Measurements from ENCODE around the gene RTL5. TPM values are rescaled to one million over a fixed set of nuclear protein-coding genes. Genes with fewer than 3 reads are reported as not detected.

The RTL5 gene
- polyA plus RNA-seq, 1 of the 3 experiments (the other 2 are of a cell fraction) = 1.8 TPM

DNA sequence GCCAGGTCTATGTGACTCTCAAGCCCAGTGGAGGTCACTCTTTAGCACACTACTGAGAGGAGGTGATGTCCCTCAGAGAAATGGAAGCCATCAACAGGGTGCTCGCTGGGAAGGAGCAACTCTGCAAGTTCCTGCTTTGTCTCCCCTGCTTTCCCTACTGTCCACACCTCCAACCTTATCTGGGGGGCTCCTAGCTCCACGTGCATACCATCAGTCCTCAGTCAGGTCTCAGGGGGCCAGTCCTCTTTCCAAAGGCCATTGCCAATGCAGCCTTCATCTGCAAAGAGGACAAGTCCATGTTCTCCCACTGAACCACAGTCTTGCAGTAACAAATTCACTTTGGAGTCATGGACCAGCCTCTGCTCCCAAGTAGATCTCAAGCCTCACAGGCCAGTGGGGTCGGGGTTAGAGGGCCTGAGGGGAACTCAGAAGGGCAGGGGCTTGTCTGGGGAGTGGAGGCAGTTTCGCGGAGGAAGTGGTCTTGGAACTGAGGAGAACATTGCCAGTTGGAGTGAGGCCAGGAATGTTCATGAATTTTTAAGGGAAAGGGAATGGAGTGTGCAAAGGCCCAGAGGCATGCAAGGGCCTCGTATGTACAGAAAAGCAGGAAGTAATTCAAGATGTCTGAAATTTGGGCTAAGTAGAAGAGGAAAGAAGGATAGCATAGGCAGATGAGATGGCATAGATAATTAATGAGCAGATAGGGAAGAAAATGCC lies 8.9 kb downstream of the RTL5 start:
- Histone ChIP-seq H3K79me2 (ENCODE audit: insufficient read depth) (no peaks in the 10 kb centered on the region), H3K4me2 (no peak overlapping the region), H4K20me1 (ENCODE audit: insufficient read depth) (no peaks in the 10 kb centered on the region), H3K36me3 (replicated peaks in 1 of 2; ENCODE audit: control insufficient read depth in 1 of 2, insufficient read depth in 2 of 2, low read length in 1 of 2) (no peaks in the 10 kb centered on the region), H3K9ac (no peak overlapping the region), H3K9me3 (no peaks in the 10 kb centered on the region), H3K9me2 (no peaks in the 10 kb centered on the region), H3K4me1 (ENCODE audit: control insufficient read depth in 1 of 2, insufficient read depth in 2 of 2, low read depth in 1 of 2, low read length in 1 of 2) (peaks cover 14 to 69% of the 10 kb centered on the region in 2 experiments; a peak in 3 of 4 replicates), H3K27me3 (ENCODE audit: insufficient read depth) (no peaks in the 10 kb centered on the region; the same call in 1 of the 2 replicates), H3K4me3 (ENCODE audit: low read depth in 2 of 2, low read length in 1 of 2) (no peak overlapping the region), H2AFZ (ENCODE audit: low read depth) (no peak overlapping the region), H3K27ac (ENCODE audit: low read depth in 2 of 2, low read length in 1 of 2) (peak overlapping the region in 1 of 2 experiments; percentile 97; a peak in 1 of 4 replicates), H3F3A (replicated peaks; ENCODE audit: insufficient read depth) (no peaks in the 10 kb centered on the region)
- ChIA-PET CTCF (interaction anchor here (11.3 to 15.8 kb wide), 2 partner anchors 75 to 102 kb away, joined by 96 to 257 read pairs; no protein-coding TSS in a partner anchor), POLR2A (interaction anchor here (2.9 kb wide), 1 partner anchor 9 kb away, joined by 10 read pairs; the partner anchor contains the start of gene RTL5)
- TF ChIP-seq, protein P1, sequence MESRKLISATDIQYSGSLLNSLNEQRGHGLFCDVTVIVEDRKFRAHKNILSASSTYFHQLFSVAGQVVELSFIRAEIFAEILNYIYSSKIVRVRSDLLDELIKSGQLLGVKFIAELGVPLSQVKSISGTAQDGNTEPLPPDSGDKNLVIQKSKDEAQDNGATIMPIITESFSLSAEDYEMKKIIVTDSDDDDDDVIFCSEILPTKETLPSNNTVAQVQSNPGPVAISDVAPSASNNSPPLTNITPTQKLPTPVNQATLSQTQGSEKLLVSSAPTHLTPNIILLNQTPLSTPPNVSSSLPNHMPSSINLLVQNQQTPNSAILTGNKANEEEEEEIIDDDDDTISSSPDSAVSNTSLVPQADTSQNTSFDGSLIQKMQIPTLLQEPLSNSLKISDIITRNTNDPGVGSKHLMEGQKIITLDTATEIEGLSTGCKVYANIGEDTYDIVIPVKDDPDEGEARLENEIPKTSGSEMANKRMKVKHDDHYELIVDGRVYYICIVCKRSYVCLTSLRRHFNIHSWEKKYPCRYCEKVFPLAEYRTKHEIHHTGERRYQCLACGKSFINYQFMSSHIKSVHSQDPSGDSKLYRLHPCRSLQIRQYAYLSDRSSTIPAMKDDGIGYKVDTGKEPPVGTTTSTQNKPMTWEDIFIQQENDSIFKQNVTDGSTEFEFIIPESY (IDR thresholded peaks at IDR 0.05; ENCODE audit: borderline replicate concordance, low read depth) = no peak
- TF ChIP-seq FOXJ3 (CRISPR knock-in tag; IDR thresholded peaks at IDR 0.05) = no peak
- WGBS (ENCODE audit: low lambda C conversion rate) = 62% methylated on average over 6 of the region's 6 CpGs
- DNase-seq = no peak

DNA sequence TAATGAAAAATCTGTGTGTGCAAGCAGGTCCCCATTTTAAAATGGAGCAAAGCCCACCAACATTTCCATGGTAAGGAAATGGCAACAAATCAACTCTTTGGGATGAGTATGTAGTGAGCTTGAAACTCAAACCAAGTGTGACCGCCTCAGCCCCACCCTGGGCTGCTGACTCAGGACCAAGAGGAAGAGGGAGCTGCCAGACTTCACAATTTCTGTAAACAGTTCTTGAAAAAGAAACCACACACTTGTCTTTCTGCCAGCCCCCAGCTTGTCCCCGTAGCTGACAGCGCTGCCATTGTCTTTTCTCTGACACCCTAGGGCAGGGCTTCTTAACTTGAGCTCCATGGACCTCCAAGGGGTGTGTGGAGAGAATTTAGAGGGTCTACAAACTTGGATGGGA lies 10.3 kb downstream of the RTL5 start:
- CTCF ChIA-PET = interaction anchor here (1.0 to 15.8 kb wide), 5 partner anchors 40 to 119 kb away, joined by 3 to 257 read pairs (median 8); no protein-coding TSS in a partner anchor
- Histone ChIP-seq H3K79me2 (ENCODE audit: insufficient read depth) (no peaks in the 10 kb centered on the region), H3K4me1 (ENCODE audit: control insufficient read depth in 1 of 2, insufficient read depth in 2 of 2, low read depth in 1 of 2, low read length in 1 of 2) (peaks cover 10 to 62% of the 10 kb centered on the region in 2 experiments; a peak in 3 of 4 replicates), H3K9ac (no peak overlapping the region), H3K36me3 (replicated peaks in 1 of 2; ENCODE audit: control insufficient read depth in 1 of 2, insufficient read depth in 2 of 2, low read length in 1 of 2) (no peaks in the 10 kb centered on the region), H3F3A (replicated peaks; ENCODE audit: insufficient read depth) (no peaks in the 10 kb centered on the region), H3K9me2 (no peaks in the 10 kb centered on the region), H4K20me1 (ENCODE audit: insufficient read depth) (no peaks in the 10 kb centered on the region), H2AFZ (ENCODE audit: low read depth) (no peak overlapping the region), H3K4me3 (ENCODE audit: low read depth in 2 of 2, low read length in 1 of 2) (no peak overlapping the region), H3K27ac (ENCODE audit: low read depth in 2 of 2, low read length in 1 of 2) (peak overlapping the region in 1 of 2 experiments; percentile 97; a peak in 2 of 4 replicates), H3K4me2 (peak overlapping the region; percentile 25; the same call in 1 of the 2 replicates), H3K27me3 (ENCODE audit: insufficient read depth) (no peaks in the 10 kb centered on the region; the same call in 1 of the 2 replicates), H3K9me3 (no peaks in the 10 kb centered on the region)
- WGBS (ENCODE audit: low lambda C conversion rate) = 32% methylated on average over 3 of the region's 3 CpGs
- POLR2A ChIA-PET = interaction anchor here (1.1 to 2.9 kb wide), 5 partner anchors 10 to 80 kb away, joined by 3 to 10 read pairs (median 5); partner anchors contain the start of gene RTL5
- TF ChIP-seq NFIC (IDR thresholded peaks at IDR 0.05; ENCODE audit: borderline replicate concordance) (peak; percentile 23; the same call in 1 of the 2 replicates), POLR2AphosphoS5 (IDR thresholded peaks at IDR 0.05; ENCODE audit: low read depth, low read length) (no peak)
- DNase-seq = no peak

DNA sequence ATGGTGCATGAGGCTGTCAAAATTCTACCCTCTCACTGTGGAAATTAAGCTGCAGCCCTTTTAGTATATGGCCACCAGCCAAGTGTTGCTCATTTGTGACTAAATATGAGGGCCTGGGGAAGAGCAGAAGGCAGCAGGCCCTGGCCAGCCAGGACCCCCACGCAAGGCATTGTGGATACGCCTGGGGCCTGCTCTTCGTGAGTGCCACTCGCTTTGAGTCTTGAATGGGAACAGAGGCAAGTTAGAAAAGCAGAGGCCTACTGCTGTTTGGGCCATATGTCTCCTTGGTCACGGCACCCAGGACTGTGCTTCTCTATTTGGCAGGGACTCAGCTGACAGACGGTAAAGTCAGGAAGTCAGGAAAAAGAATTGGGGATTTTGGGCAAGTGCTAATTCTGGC lies 10.9 kb downstream of the RTL5 start:
- Histone ChIP-seq H3K4me2 (no peak overlapping the region), H4K20me1 (ENCODE audit: insufficient read depth) (no peaks in the 10 kb centered on the region), H3K9ac (no peak overlapping the region), H3K27me3 (ENCODE audit: insufficient read depth) (no peaks in the 10 kb centered on the region; the same call in 1 of the 2 replicates), H2AFZ (ENCODE audit: low read depth) (no peak overlapping the region), H3K4me3 (ENCODE audit: low read depth in 2 of 2, low read length in 1 of 2) (no peak overlapping the region), H3K79me2 (ENCODE audit: insufficient read depth) (no peaks in the 10 kb centered on the region), H3K4me1 (ENCODE audit: control insufficient read depth in 1 of 2, insufficient read depth in 2 of 2, low read depth in 1 of 2, low read length in 1 of 2) (peaks cover 5 to 62% of the 10 kb centered on the region in 2 experiments; a peak in 3 of 4 replicates), H3K27ac (ENCODE audit: low read depth in 2 of 2, low read length in 1 of 2) (peak overlapping the region in 1 of 2 experiments; percentile 97; a peak in 2 of 4 replicates), H3K9me3 (no peaks in the 10 kb centered on the region), H3K9me2 (no peaks in the 10 kb centered on the region), H3K36me3 (replicated peaks in 1 of 2; ENCODE audit: control insufficient read depth in 1 of 2, insufficient read depth in 2 of 2, low read length in 1 of 2) (no peaks in the 10 kb centered on the region), H3F3A (replicated peaks; ENCODE audit: insufficient read depth) (no peaks in the 10 kb centered on the region)
- peak; percentile 66 for DNase-seq
- WGBS (ENCODE audit: low lambda C conversion rate) = 69% methylated on average over 6 of the region's 6 CpGs
- POLR2A ChIA-PET = interaction anchor here (0.6 to 2.9 kb wide), 6 partner anchors 11 to 80 kb away, joined by 3 to 10 read pairs (median 4); partner anchors contain the start of gene RTL5
- CTCF ChIA-PET = interaction anchor here (0.9 to 15.8 kb wide), 7 partner anchors 10 to 118 kb away, joined by 3 to 257 read pairs (median 4); no protein-coding TSS in a partner anchor
- TF ChIP-seq, protein P2, sequence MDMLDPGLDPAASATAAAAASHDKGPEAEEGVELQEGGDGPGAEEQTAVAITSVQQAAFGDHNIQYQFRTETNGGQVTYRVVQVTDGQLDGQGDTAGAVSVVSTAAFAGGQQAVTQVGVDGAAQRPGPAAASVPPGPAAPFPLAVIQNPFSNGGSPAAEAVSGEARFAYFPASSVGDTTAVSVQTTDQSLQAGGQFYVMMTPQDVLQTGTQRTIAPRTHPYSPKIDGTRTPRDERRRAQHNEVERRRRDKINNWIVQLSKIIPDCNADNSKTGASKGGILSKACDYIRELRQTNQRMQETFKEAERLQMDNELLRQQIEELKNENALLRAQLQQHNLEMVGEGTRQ (IDR thresholded peaks at IDR 0.05; ENCODE audit: borderline replicate concordance, low read depth, low read length) = no peak
- TF ChIP-seq TAF1 (IDR thresholded peaks at IDR 0.05; ENCODE audit: borderline replicate concordance, low read depth, low read length) (no peak), FOXJ3 (CRISPR knock-in tag; IDR thresholded peaks at IDR 0.05) (peak; percentile 84), TEAD4 (IDR thresholded peaks at IDR 0.05; ENCODE audit: borderline replicate concordance, insufficient read depth) (no peak), ELF1 (IDR thresholded peaks at IDR 0.05) (no peak), GABPA (IDR thresholded peaks at IDR 0.05; ENCODE audit: low read depth) (no peak), EZH2phosphoT487 (IDR thresholded peaks at IDR 0.05; ENCODE audit: borderline replicate concordance, low read depth) (no peak), GATA2 (CRISPR knock-in tag; IDR thresholded peaks at IDR 0.05) (peak; percentile 53), CHD2 (IDR thresholded peaks at IDR 0.05; ENCODE audit: low read length, partially characterized antibody) (no peak), MXI1 (IDR thresholded peaks at IDR 0.05; ENCODE audit: low read depth, low read length) (peak; percentile 41; the same call in 1 of the 2 replicates)
- TF ChIP-seq, protein P3, sequence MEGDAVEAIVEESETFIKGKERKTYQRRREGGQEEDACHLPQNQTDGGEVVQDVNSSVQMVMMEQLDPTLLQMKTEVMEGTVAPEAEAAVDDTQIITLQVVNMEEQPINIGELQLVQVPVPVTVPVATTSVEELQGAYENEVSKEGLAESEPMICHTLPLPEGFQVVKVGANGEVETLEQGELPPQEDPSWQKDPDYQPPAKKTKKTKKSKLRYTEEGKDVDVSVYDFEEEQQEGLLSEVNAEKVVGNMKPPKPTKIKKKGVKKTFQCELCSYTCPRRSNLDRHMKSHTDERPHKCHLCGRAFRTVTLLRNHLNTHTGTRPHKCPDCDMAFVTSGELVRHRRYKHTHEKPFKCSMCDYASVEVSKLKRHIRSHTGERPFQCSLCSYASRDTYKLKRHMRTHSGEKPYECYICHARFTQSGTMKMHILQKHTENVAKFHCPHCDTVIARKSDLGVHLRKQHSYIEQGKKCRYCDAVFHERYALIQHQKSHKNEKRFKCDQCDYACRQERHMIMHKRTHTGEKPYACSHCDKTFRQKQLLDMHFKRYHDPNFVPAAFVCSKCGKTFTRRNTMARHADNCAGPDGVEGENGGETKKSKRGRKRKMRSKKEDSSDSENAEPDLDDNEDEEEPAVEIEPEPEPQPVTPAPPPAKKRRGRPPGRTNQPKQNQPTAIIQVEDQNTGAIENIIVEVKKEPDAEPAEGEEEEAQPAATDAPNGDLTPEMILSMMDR (IDR thresholded peaks at IDR 0.05) = no peak
